ENCODE results near the gene ADAMTSL3.

ADAMTSL3 gene

DNA sequence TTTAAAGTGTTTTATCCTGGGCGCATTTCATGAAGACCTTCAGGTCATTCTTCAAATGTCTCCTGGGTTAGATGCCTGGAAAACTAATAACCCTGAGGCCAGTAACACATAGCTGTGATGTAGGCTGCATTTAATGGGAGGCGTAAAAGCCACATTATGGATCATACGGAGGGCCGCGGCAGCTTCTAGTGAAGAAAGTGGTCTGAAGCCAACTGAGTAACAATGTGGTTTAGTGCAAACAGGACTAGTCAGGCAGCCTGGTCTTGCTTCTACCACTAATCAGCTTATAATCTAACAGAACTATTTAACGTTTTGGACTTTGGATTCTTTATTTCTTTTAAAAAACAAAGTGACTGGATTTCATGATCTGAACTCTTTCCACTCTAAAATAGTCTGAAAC is 54.4 kb downstream of the ADAMTSL3 start:
- DNase-seq (ENCODE audit: low read depth) = no peak

- no peak for DNase-seq (ENCODE audit: low read depth)
Measured at GRCh38 chr15:83709241-83709640, 55.3 kb downstream of the ADAMTSL3 start.

DNA sequence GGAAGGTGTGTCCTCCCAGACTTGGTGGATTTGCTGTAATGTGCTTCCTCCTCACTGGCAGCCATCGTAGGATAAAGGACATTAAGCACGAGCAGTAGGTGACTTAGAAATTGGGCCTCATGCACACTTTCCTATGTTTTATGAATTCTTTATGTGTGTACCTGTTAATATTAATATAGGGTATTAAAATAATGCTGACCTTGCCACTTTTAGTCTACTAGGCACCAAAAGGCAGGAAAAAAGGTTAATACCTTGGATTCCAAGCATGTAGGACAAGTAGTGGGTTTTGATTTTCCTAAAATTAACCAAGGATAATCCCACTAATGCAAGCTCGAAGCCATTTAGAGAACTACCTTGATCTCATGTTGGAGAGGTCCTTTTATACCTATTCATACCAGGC is 55.9 kb downstream of the ADAMTSL3 start:
- DNase-seq (ENCODE audit: low read depth) = no peak

DNA sequence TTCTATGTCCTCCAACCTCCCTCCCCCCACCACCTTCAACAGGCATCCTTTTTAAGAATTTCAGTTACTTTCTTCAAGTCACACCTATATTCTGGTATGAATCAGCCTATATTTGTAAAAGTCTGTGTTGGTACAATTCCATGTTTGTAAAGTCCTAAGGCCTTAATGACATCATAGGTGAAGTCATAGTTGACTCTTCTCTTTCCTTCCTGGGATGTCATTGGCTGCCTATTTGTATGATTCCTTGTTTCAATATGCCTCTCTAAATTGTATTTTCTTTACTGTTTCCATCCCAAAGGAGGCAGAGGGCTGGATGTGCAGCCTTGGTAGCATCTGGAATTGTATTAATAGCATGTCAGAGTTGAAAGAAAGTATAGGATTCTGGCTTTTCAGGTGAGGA is 56.5 kb downstream of the ADAMTSL3 start:
- no peak for DNase-seq (ENCODE audit: low read depth)

DNA sequence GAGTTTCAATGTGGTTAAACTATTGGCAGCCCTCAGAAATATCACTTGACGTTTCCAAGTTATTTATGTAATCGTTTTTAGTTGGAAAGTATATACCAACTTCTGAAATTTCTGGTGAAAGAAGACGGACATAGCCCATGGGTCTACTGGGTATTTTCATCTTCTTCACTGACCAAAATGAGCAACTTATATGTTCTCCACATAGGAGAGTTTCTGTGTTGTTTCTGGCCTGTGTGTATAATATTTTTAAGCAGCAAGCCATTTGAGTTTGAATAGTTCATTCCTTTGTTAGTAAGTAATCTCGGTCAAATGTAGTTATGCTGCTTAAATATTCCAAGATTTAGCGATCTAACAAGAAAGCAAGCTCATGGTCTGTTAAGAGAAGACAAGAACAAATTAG is 57.3 kb downstream of the ADAMTSL3 start:
- DNase-seq (ENCODE audit: low read depth) = no peak

GRCh38 chr15:83713242-83713641 is 59.3 kb downstream of the ADAMTSL3 start:
- no peak for DNase-seq (ENCODE audit: low read depth)

GRCh38 chr15:83714939-83715628 is 61.2 kb downstream of the ADAMTSL3 start:
- no peak for DNase-seq (ENCODE audit: low read depth)

DNA sequence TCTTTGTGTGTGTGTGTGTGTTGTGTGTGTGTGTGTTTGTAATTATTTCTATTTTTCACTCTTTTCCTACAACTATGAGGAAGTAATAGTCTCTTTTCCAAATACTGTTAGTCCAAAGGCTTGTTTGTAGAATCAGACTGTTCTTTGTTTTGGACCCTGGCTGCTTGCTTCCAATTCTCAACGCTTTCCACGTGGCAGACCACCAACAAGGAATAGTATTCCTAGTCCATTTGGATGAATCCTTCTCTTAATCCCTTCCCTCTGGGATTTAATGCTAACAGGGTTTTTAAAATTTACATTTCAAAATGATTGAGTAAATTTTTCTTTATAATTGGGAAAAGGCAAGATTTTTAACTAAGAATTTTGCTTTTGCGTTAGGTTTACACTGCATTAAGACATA is 62.7 kb downstream of the ADAMTSL3 start:
- no peak for DNase-seq (ENCODE audit: low read depth)

- DNase-seq (ENCODE audit: low read depth) = no peak
Measured at GRCh38 chr15:83717010-83717409, 63.1 kb downstream of the ADAMTSL3 start.

- no peak for DNase-seq (ENCODE audit: low read depth)
Measured at GRCh38 chr15:83720468-83720867, 66.5 kb downstream of the ADAMTSL3 start.

- no peak for DNase-seq (ENCODE audit: low read depth)
Measured at GRCh38 chr15:83721031-83721430, 67.1 kb downstream of the ADAMTSL3 start.

- DNase-seq (ENCODE audit: low read depth) = no peak
Measured at GRCh38 chr15:83721981-83722380, 68.1 kb downstream of the ADAMTSL3 start.

DNA sequence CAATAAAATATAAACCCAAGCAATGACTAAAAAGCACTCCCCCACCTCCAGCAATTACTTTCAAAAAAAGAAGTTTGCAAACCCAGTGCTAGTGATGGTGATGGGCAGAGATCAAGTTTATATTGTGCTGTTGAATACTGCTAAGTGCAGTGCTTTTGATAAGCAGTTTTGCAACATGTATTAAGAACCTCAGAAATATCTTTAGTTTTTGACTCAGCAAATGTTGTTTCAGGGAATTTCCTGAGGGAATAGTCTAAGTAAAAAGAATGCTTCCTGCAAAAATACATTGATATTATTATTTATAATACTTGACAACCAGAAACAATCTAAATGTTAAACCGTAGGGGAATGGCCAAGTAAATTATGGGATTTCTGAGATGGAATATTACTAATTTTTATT is 69.3 kb downstream of the ADAMTSL3 start:
- DNase-seq (ENCODE audit: low read depth) = no peak

DNA sequence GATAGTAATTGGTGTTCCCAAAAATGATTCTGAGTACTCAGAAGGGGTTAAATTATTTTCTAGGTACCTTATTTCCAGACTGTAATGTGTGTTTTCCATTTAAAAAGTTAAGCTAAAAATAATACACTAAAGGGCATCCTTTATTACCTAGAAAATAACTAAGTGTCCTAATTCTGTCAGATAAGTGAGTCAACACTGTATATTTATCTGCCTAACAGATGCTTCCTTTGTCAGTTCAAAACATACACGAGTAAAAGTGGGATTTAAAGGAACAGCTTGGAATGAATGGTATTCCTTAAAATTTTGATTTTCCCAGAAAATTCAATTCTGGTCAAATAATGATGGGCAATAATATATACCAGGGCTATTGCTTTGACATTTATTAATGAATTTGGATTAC is 78.3 kb downstream of the ADAMTSL3 start:
- DNase-seq (ENCODE audit: low read depth) = no peak

DNA sequence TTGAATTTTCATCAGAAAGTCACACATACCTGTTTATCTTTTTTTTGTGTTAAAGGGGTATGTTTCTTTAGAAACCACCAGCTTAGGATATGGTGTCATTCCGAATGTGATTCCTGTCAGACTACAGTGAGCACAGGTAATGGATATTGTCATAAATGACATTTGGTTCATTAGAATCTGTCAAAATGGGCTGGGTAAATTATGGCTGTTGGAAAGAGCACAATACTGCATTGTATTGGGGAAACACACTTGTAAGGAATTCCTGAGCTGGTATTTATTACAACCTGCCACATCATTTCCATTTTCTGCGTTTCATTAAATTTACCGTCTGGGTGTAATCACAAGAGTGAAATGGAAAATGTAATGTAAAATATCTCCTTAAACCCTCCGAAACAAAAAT is 78.8 kb downstream of the ADAMTSL3 start:
- no peak for DNase-seq (ENCODE audit: low read depth)

DNA sequence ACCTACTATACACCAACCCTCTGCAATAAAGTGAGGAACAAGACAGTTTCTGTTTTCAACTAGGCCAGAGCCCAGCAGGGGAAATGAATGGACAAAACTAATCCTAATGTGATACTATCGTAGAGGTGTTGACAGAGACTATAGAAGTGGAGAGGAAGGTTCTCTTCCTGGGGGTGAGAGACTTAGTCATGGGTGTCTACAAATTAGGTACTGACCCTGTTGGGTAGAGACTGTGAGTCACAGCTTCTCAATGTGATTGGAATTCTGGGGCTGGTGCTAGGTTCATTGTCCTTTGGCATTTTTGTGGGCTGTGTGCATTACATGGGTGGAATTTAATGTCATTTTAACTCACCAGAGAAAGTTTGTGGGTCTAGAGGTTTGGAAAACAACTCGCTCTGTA is 79.3 kb downstream of the ADAMTSL3 start:
- DNase-seq (ENCODE audit: low read depth) = peak; percentile 19

DNA sequence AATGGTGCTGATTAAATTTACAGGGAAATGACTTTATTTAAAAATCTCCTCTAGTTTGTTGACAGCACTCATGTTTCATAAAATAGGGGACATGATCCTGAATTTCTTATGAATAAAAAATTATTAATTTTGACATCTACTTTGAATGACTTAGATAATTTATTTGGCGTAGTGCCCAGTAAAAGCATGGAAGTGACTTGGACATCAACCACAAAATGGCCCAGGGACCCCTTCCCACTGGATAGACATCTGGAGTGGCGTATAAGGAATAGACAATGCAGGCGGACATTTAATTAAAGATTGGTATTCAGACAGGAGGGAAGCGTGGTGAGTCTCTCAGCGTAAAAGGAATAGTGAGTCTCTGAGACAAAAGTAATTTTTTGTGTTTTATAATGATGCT is 79.8 kb downstream of the ADAMTSL3 start:
- DNase-seq (ENCODE audit: low read depth) = no peak

GRCh38 chr15:83734487-83734886 is 80.6 kb downstream of the ADAMTSL3 start:
- DNase-seq (ENCODE audit: low read depth) = no peak

GRCh38 chr15:83739629-83740028 is 85.7 kb downstream of the ADAMTSL3 start:
- no peak for DNase-seq (ENCODE audit: low read depth)

GRCh38 chr15:83745771-83746170 is 91.8 kb downstream of the ADAMTSL3 start:
- no peak for DNase-seq (ENCODE audit: low read depth)

DNA sequence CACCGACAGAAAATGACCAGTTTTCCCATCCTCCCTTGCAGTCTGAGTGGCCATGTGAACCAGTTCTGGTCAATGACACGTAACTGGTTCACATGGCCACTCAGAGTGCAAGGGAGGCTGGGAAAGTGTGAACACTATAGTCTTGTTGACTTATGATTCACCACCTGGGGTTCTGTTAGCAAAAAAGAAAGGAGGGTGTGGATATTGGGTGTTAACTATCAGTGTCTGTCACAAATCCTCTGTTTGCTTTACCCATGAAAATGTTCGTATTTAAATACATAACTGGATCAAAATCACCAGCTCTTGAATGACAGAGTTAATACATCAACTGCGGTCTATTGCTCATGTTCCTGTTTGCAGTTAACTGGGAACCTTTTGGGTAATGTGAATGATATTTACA is 92.3 kb downstream of the ADAMTSL3 start:
- DNase-seq (ENCODE audit: low read depth) = no peak

DNA sequence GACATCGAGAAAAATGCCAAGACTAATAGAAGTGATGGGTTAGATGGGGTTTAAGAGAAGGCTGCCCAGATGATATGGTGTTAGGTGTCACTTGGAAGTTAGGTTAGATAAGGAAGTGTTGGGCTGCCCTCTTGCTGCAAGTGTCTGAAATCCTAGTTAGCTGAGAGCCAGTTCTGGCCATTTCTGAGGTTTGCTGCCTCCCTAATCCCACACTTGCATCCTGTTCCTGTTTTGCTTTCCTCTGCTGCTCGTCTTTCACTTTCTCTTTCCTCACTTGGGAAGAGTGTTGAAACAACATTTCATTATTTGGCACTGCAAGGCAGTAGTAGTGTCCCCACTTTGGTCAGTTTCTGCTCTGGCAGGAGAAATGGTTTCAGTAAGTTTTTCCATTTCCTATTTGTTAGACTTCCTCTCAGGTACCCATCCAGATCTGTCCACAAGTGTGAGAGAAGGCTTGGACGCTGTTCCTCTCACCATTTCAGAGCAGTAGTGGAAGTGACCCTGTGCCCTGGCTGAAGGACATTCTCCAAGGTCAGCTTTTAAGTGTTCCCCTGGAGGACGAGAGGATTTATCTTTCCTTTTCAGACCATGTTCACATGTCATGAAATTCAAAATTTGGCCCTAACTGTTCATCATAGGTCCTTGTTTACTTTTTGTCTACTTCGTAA is 93.3 kb downstream of the ADAMTSL3 start:
- peak; percentile 44 for DNase-seq (ENCODE audit: low read depth)

GRCh38 chr15:83747718-83748110 is 93.8 kb downstream of the ADAMTSL3 start:
- no peak for DNase-seq (ENCODE audit: low read depth)

DNA sequence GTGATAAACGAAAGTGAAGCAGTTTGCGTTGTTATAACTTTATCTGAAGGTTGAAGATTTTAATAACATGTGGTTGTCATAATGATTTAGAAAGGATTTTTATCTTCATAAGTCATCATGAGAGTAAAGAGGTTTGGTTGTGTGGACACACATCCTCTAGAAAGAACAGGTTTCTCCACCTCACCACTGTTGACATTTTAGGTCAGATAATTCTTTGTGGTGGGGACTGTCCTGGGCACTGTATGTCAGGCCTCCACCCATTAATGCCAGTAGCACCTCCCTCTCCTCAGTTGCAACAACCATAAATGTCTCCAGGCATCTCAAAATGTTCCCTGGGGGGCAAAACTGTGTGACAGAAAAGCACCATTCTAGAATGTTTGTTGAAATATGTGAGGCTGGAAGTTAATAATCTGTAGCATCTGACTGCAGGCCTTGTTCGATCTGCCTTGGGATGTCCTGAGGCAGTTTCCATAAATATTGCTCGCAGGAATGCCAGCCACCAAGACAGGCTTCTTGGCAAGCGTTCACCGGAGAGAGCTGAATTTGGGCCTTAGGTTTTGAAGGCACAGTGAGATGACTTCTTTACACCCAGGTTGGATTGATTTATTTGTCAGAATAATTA is 100.1 kb downstream of the ADAMTSL3 start:
- no peak for DNase-seq (ENCODE audit: low read depth)

Measured in amniotic epithelial cell (primary cell).